Measurements from ENCODE around the gene TP73. TPM values are rescaled to one million over a fixed set of nuclear protein-coding genes. Genes with fewer than 3 reads are reported as not detected.
"Not testable (repeated sequence)": the region's sequence is repeated elsewhere in the genome, so short reads cannot be mapped to it uniquely, and the experiment has no call there.

Gene TP73
- polyA plus RNA-seq, 1 experiment = not detected

- peaks cover 7% of the 10 kb centered on the region for H3K27me3 ChIP-seq (ENCODE audit: control insufficient read depth, insufficient read depth, low read length)
- no peak overlapping the region for H3K27ac ChIP-seq (ENCODE audit: low read depth, low read length)
- DNase-seq (ENCODE audit: low read depth, low spot score) = no peak
- no peak for TF ChIP-seq CTCF (IDR thresholded peaks at IDR 0.05; ENCODE audit: low read depth, low read length)
- no peaks in the 10 kb centered on the region; the same call in 1 of the 2 replicates for H3K9me3 ChIP-seq (ENCODE audit: control insufficient read depth, insufficient read depth, low read length)
- no peak overlapping the region for H3K4me3 ChIP-seq (ENCODE audit: low read depth, low read length)
- ChIA-PET CTCF (no interaction called here), POLR2A (no interaction called here)
These were observed 69.7 kb downstream of the TP73 start for GRCh38 chr1:3721955-3722465.

GRCh38 chr1:3722846-3723245 is 70.5 kb downstream of the TP73 start:
- H3K27ac ChIP-seq (ENCODE audit: low read depth, low read length) = no peak overlapping the region
- no peak for DNase-seq (ENCODE audit: low read depth, low spot score)
- no peak overlapping the region for H3K4me3 ChIP-seq (ENCODE audit: low read depth, low read length)
- ChIA-PET POLR2A (no interaction called here), CTCF (no interaction called here)
- H3K27me3 ChIP-seq (ENCODE audit: control insufficient read depth, insufficient read depth, low read length) = peaks cover 3% of the 10 kb centered on the region
- H3K9me3 ChIP-seq (ENCODE audit: control insufficient read depth, insufficient read depth, low read length) = no peaks in the 10 kb centered on the region; the same call in 1 of the 2 replicates
- no peak for TF ChIP-seq CTCF (IDR thresholded peaks at IDR 0.05; ENCODE audit: low read depth, low read length)

- not testable (repeated sequence) for H3K9me3 ChIP-seq (ENCODE audit: control insufficient read depth, insufficient read depth, low read length); H3K4me3 ChIP-seq (ENCODE audit: low read depth, low read length); DNase-seq (ENCODE audit: low read depth, low spot score); H3K27ac ChIP-seq (ENCODE audit: low read depth, low read length); H3K27me3 ChIP-seq (ENCODE audit: control insufficient read depth, insufficient read depth, low read length)
- ChIA-PET POLR2A (interaction anchor here (0.9 kb wide), 1 partner anchor 71 kb away, joined by 3 read pairs; the partner anchor contains the start of gene LRRC47), CTCF (interaction anchor here (0.6 to 1.9 kb wide), 34 partner anchors 9 to 1139 kb away, joined by 3 to 21 read pairs (median 4); partner anchors contain the start of gene LRRC47)
- TF ChIP-seq CTCF (IDR thresholded peaks at IDR 0.05; ENCODE audit: low read depth, low read length) = peak; percentile 94
These were observed 72.2 kb downstream of the TP73 start for GRCh38 chr1:3724416-3725030.

GRCh38 chr1:3725366-3725765 is 73.0 kb downstream of the TP73 start:
- H3K9me3 ChIP-seq (ENCODE audit: control insufficient read depth, insufficient read depth, low read length) = no peaks in the 10 kb centered on the region; the same call in 1 of the 2 replicates
- DNase-seq (ENCODE audit: low read depth, low spot score) = no peak
- POLR2A ChIA-PET = no interaction called here
- H3K27me3 ChIP-seq (ENCODE audit: control insufficient read depth, insufficient read depth, low read length) = peaks cover 3% of the 10 kb centered on the region
- CTCF ChIA-PET = interaction anchor here (0.6 to 1.9 kb wide), 13 partner anchors 8 to 575 kb away, joined by 3 to 21 read pairs (median 5); no protein-coding TSS in a partner anchor
- no peak overlapping the region for H3K4me3 ChIP-seq (ENCODE audit: low read depth, low read length)
- TF ChIP-seq CTCF (IDR thresholded peaks at IDR 0.05; ENCODE audit: low read depth, low read length) = no peak
- H3K27ac ChIP-seq (ENCODE audit: low read depth, low read length) = no peak overlapping the region

GRCh38 chr1:3727042-3727824 is 74.9 kb downstream of the TP73 start:
- CTCF ChIA-PET = no interaction called here
- no peak overlapping the region for H3K27ac ChIP-seq (ENCODE audit: low read depth, low read length)
- POLR2A ChIA-PET = no interaction called here
- H3K9me3 ChIP-seq (ENCODE audit: control insufficient read depth, insufficient read depth, low read length) = no peaks in the 10 kb centered on the region; the same call in 1 of the 2 replicates
- peak; percentile 40 for TF ChIP-seq CTCF (IDR thresholded peaks at IDR 0.05; ENCODE audit: low read depth, low read length)
- DNase-seq (ENCODE audit: low read depth, low spot score) = no peak
- H3K4me3 ChIP-seq (ENCODE audit: low read depth, low read length) = no peak overlapping the region
- peaks cover 3% of the 10 kb centered on the region for H3K27me3 ChIP-seq (ENCODE audit: control insufficient read depth, insufficient read depth, low read length)
